Ovary (tissue), 3 donors: ENCODE data around the gene MFGE8.

Source experiments
- CTCF ChIP-seq, 3 donors: fragments of 450-650 bp in 2 of 3; fragments of 200-600 bp in 1 of 3; IDR thresholded peaks; one replicate each; pipeline versions ENCODE4 v1.5.1 to v1.8.0; 2016 to 2022; ENCODE audit warnings: antibody characterized with exemption in 3 of 3, mild to moderate bottlenecking in 1 of 3
- EP300 ChIP-seq: sonication (generic); formaldehyde crosslinking; IDR thresholded peaks from one replicate; pipeline ENCODE4 v1.6.1; 2017; ENCODE audit warnings: antibody characterized with exemption
- POLR2A ChIP-seq: fragments of 450-650 bp; IDR thresholded peaks from one replicate; pipeline ENCODE4 v1.6.1; 2017; ENCODE audit warnings: antibody characterized with exemption, mild to moderate bottlenecking, moderate library complexity
- donor health status: DM: no; HTN: no; CAD: no.

- no peak for TF ChIP-seq CTCF (IDR thresholded peaks at IDR 0.05)
- TF ChIP-seq POLR2A = no peak
- no peak for TF ChIP-seq EP300
These were observed 39.4 kb downstream of the MFGE8 start for GRCh38 chr15:88873786-88874185.
